ENCODE results near the gene RPS6KB1.

- TF ChIP-seq, protein P1, sequence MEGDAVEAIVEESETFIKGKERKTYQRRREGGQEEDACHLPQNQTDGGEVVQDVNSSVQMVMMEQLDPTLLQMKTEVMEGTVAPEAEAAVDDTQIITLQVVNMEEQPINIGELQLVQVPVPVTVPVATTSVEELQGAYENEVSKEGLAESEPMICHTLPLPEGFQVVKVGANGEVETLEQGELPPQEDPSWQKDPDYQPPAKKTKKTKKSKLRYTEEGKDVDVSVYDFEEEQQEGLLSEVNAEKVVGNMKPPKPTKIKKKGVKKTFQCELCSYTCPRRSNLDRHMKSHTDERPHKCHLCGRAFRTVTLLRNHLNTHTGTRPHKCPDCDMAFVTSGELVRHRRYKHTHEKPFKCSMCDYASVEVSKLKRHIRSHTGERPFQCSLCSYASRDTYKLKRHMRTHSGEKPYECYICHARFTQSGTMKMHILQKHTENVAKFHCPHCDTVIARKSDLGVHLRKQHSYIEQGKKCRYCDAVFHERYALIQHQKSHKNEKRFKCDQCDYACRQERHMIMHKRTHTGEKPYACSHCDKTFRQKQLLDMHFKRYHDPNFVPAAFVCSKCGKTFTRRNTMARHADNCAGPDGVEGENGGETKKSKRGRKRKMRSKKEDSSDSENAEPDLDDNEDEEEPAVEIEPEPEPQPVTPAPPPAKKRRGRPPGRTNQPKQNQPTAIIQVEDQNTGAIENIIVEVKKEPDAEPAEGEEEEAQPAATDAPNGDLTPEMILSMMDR (IDR thresholded peaks at IDR 0.05 in 8 of 11, conservative IDR thresholded peaks at IDR 0.05 in 3 of 11) = no peak
- no peak for TF ChIP-seq POLR2AphosphoS5 (IDR thresholded peaks at IDR 0.05)
- TF ChIP-seq POLR2A (IDR thresholded peaks at IDR 0.05) = no peak
Observed at GRCh38 chr17:59858932-59859331, 34.0 kb upstream of the RPS6KB1 start.
